ENCODE data around the gene DNAH14.

DNA sequence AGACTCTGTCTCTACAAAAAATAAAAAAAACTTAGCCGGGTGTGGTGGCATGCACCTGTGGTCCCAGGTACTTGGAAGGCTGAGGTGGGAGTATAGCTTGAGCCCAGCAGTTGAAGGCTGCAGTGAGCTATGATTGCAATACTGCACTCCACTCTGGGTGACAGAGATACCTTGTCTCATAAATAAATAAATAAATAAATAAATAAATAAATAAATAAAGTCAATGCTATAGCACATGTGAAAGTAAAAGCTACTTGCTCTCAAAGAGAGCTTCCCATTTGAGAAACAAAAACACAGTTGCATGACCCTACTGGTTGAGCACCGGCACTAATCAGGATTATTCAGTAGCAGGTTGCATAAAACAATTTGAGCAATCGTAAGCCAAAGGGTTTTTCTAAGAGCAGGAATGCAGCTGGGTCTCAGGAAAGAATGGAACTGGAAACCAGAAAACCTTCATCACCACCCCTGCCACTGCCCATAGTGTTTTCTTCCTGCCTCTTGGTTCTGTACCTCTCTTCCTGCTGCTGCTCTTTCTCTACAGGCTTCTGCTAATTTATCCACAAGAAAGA, 29.3 kb upstream of the DNAH14 start:
- TF ChIP-seq FOXA1 (IDR thresholded peaks at IDR 0.05; ENCODE audit: borderline replicate concordance) (no peak), ZNF274 (IDR thresholded peaks at IDR 0.05; ENCODE audit: borderline replicate concordance, low read depth, low read length) (no peak)
- TF ChIP-seq, protein P1, sequence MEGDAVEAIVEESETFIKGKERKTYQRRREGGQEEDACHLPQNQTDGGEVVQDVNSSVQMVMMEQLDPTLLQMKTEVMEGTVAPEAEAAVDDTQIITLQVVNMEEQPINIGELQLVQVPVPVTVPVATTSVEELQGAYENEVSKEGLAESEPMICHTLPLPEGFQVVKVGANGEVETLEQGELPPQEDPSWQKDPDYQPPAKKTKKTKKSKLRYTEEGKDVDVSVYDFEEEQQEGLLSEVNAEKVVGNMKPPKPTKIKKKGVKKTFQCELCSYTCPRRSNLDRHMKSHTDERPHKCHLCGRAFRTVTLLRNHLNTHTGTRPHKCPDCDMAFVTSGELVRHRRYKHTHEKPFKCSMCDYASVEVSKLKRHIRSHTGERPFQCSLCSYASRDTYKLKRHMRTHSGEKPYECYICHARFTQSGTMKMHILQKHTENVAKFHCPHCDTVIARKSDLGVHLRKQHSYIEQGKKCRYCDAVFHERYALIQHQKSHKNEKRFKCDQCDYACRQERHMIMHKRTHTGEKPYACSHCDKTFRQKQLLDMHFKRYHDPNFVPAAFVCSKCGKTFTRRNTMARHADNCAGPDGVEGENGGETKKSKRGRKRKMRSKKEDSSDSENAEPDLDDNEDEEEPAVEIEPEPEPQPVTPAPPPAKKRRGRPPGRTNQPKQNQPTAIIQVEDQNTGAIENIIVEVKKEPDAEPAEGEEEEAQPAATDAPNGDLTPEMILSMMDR (IDR thresholded peaks at IDR 0.05 in 2 of 3, conservative IDR thresholded peaks at IDR 0.05 in 1 of 3; ENCODE audit: insufficient read depth in 2 of 3, low read depth in 1 of 3, low read length in 3 of 3) = no peak
- TF ChIP-seq, protein P2, sequence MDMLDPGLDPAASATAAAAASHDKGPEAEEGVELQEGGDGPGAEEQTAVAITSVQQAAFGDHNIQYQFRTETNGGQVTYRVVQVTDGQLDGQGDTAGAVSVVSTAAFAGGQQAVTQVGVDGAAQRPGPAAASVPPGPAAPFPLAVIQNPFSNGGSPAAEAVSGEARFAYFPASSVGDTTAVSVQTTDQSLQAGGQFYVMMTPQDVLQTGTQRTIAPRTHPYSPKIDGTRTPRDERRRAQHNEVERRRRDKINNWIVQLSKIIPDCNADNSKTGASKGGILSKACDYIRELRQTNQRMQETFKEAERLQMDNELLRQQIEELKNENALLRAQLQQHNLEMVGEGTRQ (CRISPR knock-in tag; IDR thresholded peaks at IDR 0.05) = no peak

Measured in K562 (cell line).